Erythroblast (primary cell): ENCODE data around the gene TTC3.
"Not testable (repeated sequence)": the region's sequence is repeated elsewhere in the genome, so short reads cannot be mapped to it uniquely, and the experiment has no call there.

Source experiments
- GATA1 ChIP-seq: IDR thresholded peaks from 2 replicates; pipeline ENCODE4 v1.6.1; 2011; ENCODE audit warnings: low read depth, mild to moderate bottlenecking, control low read depth, low read length, moderate library complexity
- POLR2A ChIP-seq: IDR thresholded peaks from 2 replicates; pipeline ENCODE4 v1.6.1; 2011; ENCODE audit warnings: mild to moderate bottlenecking, low read length

- not testable (repeated sequence) for TF ChIP-seq POLR2A, GATA1
These were observed 41.2 kb downstream of the TTC3 start for GRCh38 chr21:37114301-37114700.
